Endothelial cell of hepatic sinusoid (primary cell): ENCODE data around the gene KANSL2.

Source experiments
- in situ Hi-C: cut with HindIII; loops from 2 replicates; pipeline ENCODE4 v1.10.0; 2017; ENCODE audit warnings: low sequenced_read_pairs

The KANSL2 gene

GRCh38 chr12:48615681-48616080 is 66.4 kb downstream of the KANSL2 start:
- in situ Hi-C loops = no loop called here

GRCh38 chr12:48613321-48613720 is 68.7 kb downstream of the KANSL2 start:
- in situ Hi-C loops = no loop called here
